Stimulated activated naive CD8-positive, alpha-beta T cell treated with anti-CD3 and anti-CD28 coated beads, Interleukin-15, Interleukin-2, amounts not matched to agents 100 U/mL and 50 U/mL, for 24 hours (primary cell): ENCODE data around the gene ZBTB45.

Experiments used
- ATAC-seq: fragments of 150-1000 bp; cut with Tn5 transposase; one replicate; pipeline ENCODE4 v1.10.0; 2021
- DNase-seq: peaks from one replicate; pipeline ENCODE4 v3.0.0; 2021

Gene ZBTB45

GRCh38 chr19:58538257-58539168, 18.9 kb upstream of the ZBTB45 start:
- peak; percentile 64 for DNase-seq
- ATAC-seq = peak; percentile 94

- DNase-seq (no peak), ATAC-seq (no peak)
Measured at GRCh38 chr19:58536852-58537798, 17.5 kb upstream of the ZBTB45 start.

- no peak for DNase-seq
- no peak for ATAC-seq
Measured at GRCh38 chr19:58535857-58536256, 16.2 kb upstream of the ZBTB45 start.

GRCh38 chr19:58531034-58531840, 11.6 kb upstream of the ZBTB45 start:
- ATAC-seq (no peak), DNase-seq (no peak)

- ATAC-seq (no peak), DNase-seq (no peak)
Measured at GRCh38 chr19:58529405-58529804, 9.8 kb upstream of the ZBTB45 start.

GRCh38 chr19:58522709-58523108, 3.1 kb upstream of the ZBTB45 start:
- no peak for DNase-seq
- ATAC-seq = no peak

- DNase-seq (no peak), ATAC-seq (no peak)
Measured at GRCh38 chr19:58521651-58522050, 2.0 kb upstream of the ZBTB45 start.

GRCh38 chr19:58520257-58520599, 618 bp upstream of the ZBTB45 start:
- no peak for DNase-seq
- ATAC-seq = no peak

- ATAC-seq (peak; percentile 1), DNase-seq (peak; percentile 64)
Measured at GRCh38 chr19:58519087-58519354, 589 bp downstream of the ZBTB45 start.

- no peak for DNase-seq
- no peak for ATAC-seq
Measured at GRCh38 chr19:58518256-58519086, 1.1 kb downstream of the ZBTB45 start.

- DNase-seq (no peak), ATAC-seq (no peak)
Measured at GRCh38 chr19:58516964-58517833, 2.4 kb downstream of the ZBTB45 start.

- DNase-seq (no peak), ATAC-seq (no peak)
Measured at GRCh38 chr19:58516246-58516836, 3.3 kb downstream of the ZBTB45 start.

GRCh38 chr19:58515259-58515658, 4.4 kb downstream of the ZBTB45 start:
- DNase-seq (no peak), ATAC-seq (no peak)

- no peak for DNase-seq
- no peak for ATAC-seq
Measured at GRCh38 chr19:58514564-58515022, 5.0 kb downstream of the ZBTB45 start.

GRCh38 chr19:58513694-58514563, 5.7 kb downstream of the ZBTB45 start:
- ATAC-seq = peak; percentile 88
- DNase-seq = peak; percentile 98

- ATAC-seq = no peak
Measured at GRCh38 chr19:58513213-58513693, 6.4 kb downstream of the ZBTB45 start.

GRCh38 chr19:58511353-58512208, 8.0 kb downstream of the ZBTB45 start, which contains the start of gene SLC27A5:
Gene SLC27A5, minus strand, starts transcription at chr19:58511992. Its CDS starts 37 bp downstream, at chr19:58511955.
- ATAC-seq (no peak), DNase-seq (no peak)

More at GRCh38 chr19:58513213-58513693, 6.4 kb downstream of the ZBTB45 start:
- DNase-seq = no peak
